Neuronal stem cell (in vitro differentiated cells): ENCODE results near the gene SNRNP35.
A peak's percentile ranks its signal among the peaks of the same experiment; 100 is the strongest.

Experiments
- DNase-seq: peaks from one replicate; pipeline ENCODE4 v3.0.0-alpha.2; 2013; ENCODE audit warnings: low spot score
- H2AFZ ChIP-seq: one replicate; pipeline ENCODE4 v1.6.1; 2013; ENCODE audit warnings: mild to moderate bottlenecking, low read length, inconsistent platforms
- H2AK5ac ChIP-seq: 2 replicates; pipeline ENCODE4 v1.6.1; 2013; ENCODE audit warnings: low read depth, mild to moderate bottlenecking, inconsistent platforms, low read length, moderate library complexity, mixed read lengths
- H2BK120ac ChIP-seq: 2 replicates; pipeline ENCODE4 v1.6.1; 2013; ENCODE audit warnings: low read depth, mild to moderate bottlenecking, inconsistent platforms, low read length, moderate library complexity, mixed read lengths
- H2BK12ac ChIP-seq: one replicate; pipeline ENCODE4 v1.6.1; 2013; ENCODE audit warnings: low read length, inconsistent platforms
- H2BK15ac ChIP-seq: 2 replicates; pipeline ENCODE4 v1.6.1; 2013; ENCODE audit warnings: mild to moderate bottlenecking, low read length, inconsistent platforms, mixed read lengths
- H2BK5ac ChIP-seq: one replicate; pipeline ENCODE4 v1.6.1; 2013; ENCODE audit warnings: inconsistent platforms, mild to moderate bottlenecking, low read length, moderate library complexity
- H3K14ac ChIP-seq: one replicate; pipeline ENCODE4 v1.6.1; 2013; ENCODE audit warnings: low read length, inconsistent platforms
- H3K18ac ChIP-seq: 2 replicates; pipeline ENCODE4 v1.6.1; 2013; ENCODE audit warnings: low read length, inconsistent platforms
- H3K23ac ChIP-seq: 2 replicates; pipeline ENCODE4 v1.6.1; 2013; ENCODE audit warnings: low read depth, mild to moderate bottlenecking, mixed read lengths, low read length, inconsistent platforms; ENCODE audit not compliant: poor library complexity
- H3K27ac ChIP-seq: replicated peaks from 3 replicates; pipeline ENCODE4 v1.5.1; 2013; ENCODE audit warnings: low read length, inconsistent platforms
- H3K27me3 ChIP-seq, 3 experiments: 2 replicates each; pipeline ENCODE4 v1.6.1; 2013; ENCODE audit warnings: low read length in 3 of 3, mild to moderate bottlenecking in 2 of 3, inconsistent platforms in 1 of 3, low read depth in 1 of 3, mixed read lengths in 1 of 3, moderate library complexity in 1 of 3; ENCODE audit not compliant: control insufficient read depth in 3 of 3, insufficient read depth in 3 of 3
- H3K36me3 ChIP-seq, 2 donors: replicated peaks in 1 of 2; 2 replicates each; pipeline ENCODE4 v1.6.1; 2013; ENCODE audit warnings: low read length in 2 of 2; ENCODE audit not compliant: control insufficient read depth in 2 of 2, insufficient read depth in 2 of 2
- H3K4ac ChIP-seq: 2 replicates; pipeline ENCODE4 v1.6.1; 2013; ENCODE audit warnings: inconsistent platforms, mild to moderate bottlenecking, low read length, moderate library complexity
- H3K4me1 ChIP-seq, 2 donors: 1 replicate in 1 of 2; 2 replicates in 1 of 2; pipeline ENCODE4 v1.6.1; 2013; ENCODE audit warnings: low read length in 2 of 2, low read depth in 1 of 2; ENCODE audit not compliant: control insufficient read depth in 2 of 2, insufficient read depth in 1 of 2
- H3K4me2 ChIP-seq: one replicate; pipeline ENCODE4 v1.6.1; 2013; ENCODE audit warnings: mild to moderate bottlenecking, low read length, inconsistent platforms; ENCODE audit not compliant: insufficient read depth, poor library complexity, severe bottlenecking
- H3K4me3 ChIP-seq, 2 donors: 2 replicates each; pipeline ENCODE4 v1.5.1; 2013; ENCODE audit warnings: low read length in 2 of 2, mild to moderate bottlenecking in 2 of 2, inconsistent platforms in 1 of 2, moderate library complexity in 1 of 2
- H3K79me1 ChIP-seq: one replicate; pipeline ENCODE4 v1.6.1; 2013; ENCODE audit warnings: low read depth, mild to moderate bottlenecking, inconsistent platforms, low read length, moderate library complexity
- H3K9ac ChIP-seq: one replicate; pipeline ENCODE4 v1.6.1; 2013; ENCODE audit warnings: mild to moderate bottlenecking, low read depth, low read length, inconsistent platforms; ENCODE audit not compliant: poor library complexity
- H3K9me3 ChIP-seq, 2 donors: replicated peaks in 1 of 2; 2 replicates each; pipeline versions ENCODE3 to v1.6.1; 2013; ENCODE audit warnings: low read length in 2 of 2, mild to moderate bottlenecking in 2 of 2, inconsistent platforms in 1 of 2, low read depth in 1 of 2, mixed read lengths in 1 of 2, moderate library complexity in 1 of 2; ENCODE audit not compliant: control insufficient read depth in 2 of 2, insufficient read depth in 1 of 2
- H4K8ac ChIP-seq: one replicate; pipeline ENCODE4 v1.6.1; 2013; ENCODE audit warnings: low read depth, mild to moderate bottlenecking, inconsistent platforms, low read length, moderate library complexity
- H4K91ac ChIP-seq: one replicate; pipeline ENCODE4 v1.6.1; 2013; ENCODE audit warnings: low read length, low read depth, mild to moderate bottlenecking, inconsistent platforms; ENCODE audit not compliant: poor library complexity
- WGBS, 2 donors: extraction: QIAGEN DNeasy Blood & Tissue Kit; methylation state at CpG; one replicate each; pipeline ENCODE4 v1.1.7; 2013; ENCODE audit warnings: missing lambda C conversion rate in 2 of 2, mixed read lengths in 1 of 2; ENCODE audit not compliant: insufficient read length in 2 of 2, insufficient replicate concordance in 1 of 2; ENCODE audit errors: extremely low coverage in 2 of 2; 5-methylcytosine and 5-hydroxymethylcytosine counted together

Gene SNRNP35

GRCh38 chr12:123498126-123498825, 40.3 kb downstream of the SNRNP35 start:
- no peak overlapping the region for H4K8ac ChIP-seq
- no peak overlapping the region for H2BK15ac ChIP-seq
- no peak overlapping the region for H3K18ac ChIP-seq
- no peaks in the 10 kb centered on the region for H3K27me3 ChIP-seq
- WGBS, 2 donors: no CpG with 5 or more reads among the region's 13 CpGs
- H3K9me3 ChIP-seq: no peaks in the 10 kb centered on the region
- no peak overlapping the region for H4K91ac ChIP-seq
- no peak overlapping the region for H3K14ac ChIP-seq
- no peak overlapping the region for H3K4ac ChIP-seq
- no peak overlapping the region for H2AFZ ChIP-seq
- peaks cover 17 to 40% of the 10 kb centered on the region in 2 donors for H3K36me3 ChIP-seq
- H3K4me1 ChIP-seq: peaks cover 7% of the 10 kb centered on the region in 2 donors
- H2BK5ac ChIP-seq: no peak overlapping the region
- H3K27ac ChIP-seq: no peak overlapping the region
- peaks cover 2% of the 10 kb centered on the region for H3K79me1 ChIP-seq
- H2BK12ac ChIP-seq: no peak overlapping the region
- no peak for DNase-seq
- H2BK120ac ChIP-seq: no peak overlapping the region
- no peak overlapping the region for H2AK5ac ChIP-seq
- H3K4me3 ChIP-seq: no peak overlapping the region
- no peak overlapping the region for H3K23ac ChIP-seq
- no peak overlapping the region for H3K4me2 ChIP-seq
- no peak overlapping the region for H3K9ac ChIP-seq

GRCh38 chr12:123499332-123499731, 41.4 kb downstream of the SNRNP35 start:
- no peak for DNase-seq
- no peak overlapping the region for H4K91ac ChIP-seq
- no peak overlapping the region for H3K27ac ChIP-seq
- H2AK5ac ChIP-seq: peak overlapping the region; percentile 76
- H2BK5ac ChIP-seq: no peak overlapping the region
- H3K4ac ChIP-seq: no peak overlapping the region
- no peak overlapping the region for H2AFZ ChIP-seq
- no CpG with 5 or more reads among the region's 16 CpGs for WGBS, 2 donors
- no peak overlapping the region for H3K14ac ChIP-seq
- peak overlapping the region; percentile 14 for H2BK12ac ChIP-seq
- no peaks in the 10 kb centered on the region for H3K79me1 ChIP-seq
- H3K23ac ChIP-seq: no peak overlapping the region
- H3K27me3 ChIP-seq: no peaks in the 10 kb centered on the region
- no peak overlapping the region for H3K18ac ChIP-seq
- peaks cover 2 to 7% of the 10 kb centered on the region in 2 donors for H3K4me1 ChIP-seq
- peaks cover 19 to 40% of the 10 kb centered on the region in 2 donors for H3K36me3 ChIP-seq
- H3K4me2 ChIP-seq: no peak overlapping the region
- peaks cover 0 to 2% of the 10 kb centered on the region in 2 donors for H3K9me3 ChIP-seq
- no peak overlapping the region for H2BK120ac ChIP-seq
- no peak overlapping the region for H2BK15ac ChIP-seq
- H3K9ac ChIP-seq: no peak overlapping the region
- no peak overlapping the region for H4K8ac ChIP-seq
- no peak overlapping the region for H3K4me3 ChIP-seq

- Histone ChIP-seq H3K36me3 (peaks cover 12 to 45% of the 10 kb centered on the region in 2 donors), H2BK12ac (no peak overlapping the region), H3K9me3 (peaks cover 0 to 2% of the 10 kb centered on the region in 2 donors), H3K27ac (peak overlapping the region; percentile 64), H3K14ac (no peak overlapping the region), H2BK120ac (no peak overlapping the region), H2BK15ac (no peak overlapping the region), H2AFZ (no peak overlapping the region), H3K27me3 (no peaks in the 10 kb centered on the region), H2BK5ac (no peak overlapping the region), H3K18ac (no peak overlapping the region), H3K4me2 (no peak overlapping the region), H3K4ac (no peak overlapping the region), H2AK5ac (no peak overlapping the region), H3K23ac (no peak overlapping the region), H3K4me3 (no peak overlapping the region), H3K9ac (no peak overlapping the region), H4K91ac (no peak overlapping the region), H3K79me1 (peaks cover 3% of the 10 kb centered on the region), H4K8ac (no peak overlapping the region), H3K4me1 (peaks cover 2 to 7% of the 10 kb centered on the region in 2 donors)
- DNase-seq: peak; percentile 77
- no CpG with 5 or more reads among the region's 12 CpGs for WGBS, 2 donors
These were observed 44.3 kb downstream of the SNRNP35 start for GRCh38 chr12:123502163-123502704.

GRCh38 chr12:123506059-123506842, 48.3 kb downstream of the SNRNP35 start:
- H3K23ac ChIP-seq: peak overlapping the region; percentile 71
- peak overlapping the region; percentile 14 for H4K91ac ChIP-seq
- H3K14ac ChIP-seq: no peak overlapping the region
- no peak overlapping the region for H2BK12ac ChIP-seq
- peaks cover 3% of the 10 kb centered on the region for H3K79me1 ChIP-seq
- no peak overlapping the region for H2AFZ ChIP-seq
- no peaks in the 10 kb centered on the region for H3K27me3 ChIP-seq
- no peak overlapping the region for H3K4ac ChIP-seq
- no peak overlapping the region for H2BK15ac ChIP-seq
- no peak overlapping the region for H3K27ac ChIP-seq
- no peak overlapping the region for H2BK120ac ChIP-seq
- H2AK5ac ChIP-seq: peak overlapping the region; percentile 88
- peaks cover 11 to 37% of the 10 kb centered on the region in 2 donors for H3K36me3 ChIP-seq
- H3K4me1 ChIP-seq: peaks cover 4 to 7% of the 10 kb centered on the region in 2 donors
- H3K18ac ChIP-seq: peak overlapping the region; percentile 25
- no peak overlapping the region for H3K4me3 ChIP-seq
- peak overlapping the region; percentile 15 for H3K9ac ChIP-seq
- no peak overlapping the region for H2BK5ac ChIP-seq
- no CpG with 5 or more reads among the region's 17 CpGs for WGBS, 2 donors
- no peak overlapping the region for H3K4me2 ChIP-seq
- no peak overlapping the region for H4K8ac ChIP-seq
- peaks cover 0 to 2% of the 10 kb centered on the region in 2 donors for H3K9me3 ChIP-seq
- DNase-seq: no peak
